T-helper 2 cell treated with Interferon-gamma antibody and Interleukin-4, amounts not matched to agents 5 μg/mL and 100 μg/mL, for 36 hours (primary cell): ENCODE measurements around the gene SOX12.
"Not testable (repeated sequence)": the region's sequence is repeated elsewhere in the genome, so short reads cannot be mapped to it uniquely, and the experiment has no call there.

Source experiments
- DNase-seq: peaks from one replicate; pipeline ENCODE4 v3.0.0; 2021; ENCODE audit warnings: low spot score
- H3K27ac Mint-ChIP-seq: one replicate; pipeline ENCODE4 v1.8.0; 2021; ENCODE audit warnings: mild to moderate bottlenecking, mixed read lengths
- H3K27me3 Mint-ChIP-seq: one replicate; pipeline ENCODE4 v1.8.0; 2021; ENCODE audit warnings: low read depth, mixed read lengths
- H3K36me3 Mint-ChIP-seq: one replicate; pipeline ENCODE4 v1.8.0; 2021; ENCODE audit warnings: low read depth, mixed read lengths
- H3K4me1 Mint-ChIP-seq: one replicate; pipeline ENCODE4 v1.8.0; 2021; ENCODE audit warnings: low read depth, mixed read lengths
- H3K4me3 Mint-ChIP-seq: one replicate; pipeline ENCODE4 v1.8.0; 2022; ENCODE audit warnings: mild to moderate bottlenecking, moderate library complexity, mixed read lengths
- H3K9me3 Mint-ChIP-seq: one replicate; pipeline ENCODE4 v1.8.0; 2021; ENCODE audit warnings: mixed read lengths

The SOX12 gene

DNA sequence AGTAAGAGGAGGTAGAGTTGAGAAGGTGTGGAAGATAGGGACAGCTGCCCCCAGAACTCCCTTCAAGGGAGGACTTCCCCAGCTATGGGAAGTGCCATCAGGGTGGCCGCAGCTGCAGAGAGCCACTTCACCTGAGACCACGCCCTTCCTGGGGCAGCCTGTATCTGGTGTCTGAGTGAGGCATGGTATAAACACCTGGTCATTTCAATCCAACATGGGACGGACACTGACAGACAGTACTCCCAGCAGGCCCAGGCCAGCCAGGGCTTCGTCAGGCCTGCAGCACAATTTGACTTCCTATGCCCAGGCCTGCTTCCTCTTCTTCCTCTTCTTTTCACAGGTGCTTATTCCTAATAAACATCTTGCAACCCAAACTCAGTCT is 4.5 kb downstream of the SOX12 start:
- no peak overlapping the region for H3K4me3 Mint-ChIP-seq
- H3K9me3 Mint-ChIP-seq: no peaks in the 10 kb centered on the region
- H3K36me3 Mint-ChIP-seq: peaks cover 1% of the 10 kb centered on the region
- peaks cover 14% of the 10 kb centered on the region for H3K4me1 Mint-ChIP-seq
- DNase-seq: no peak
- no peaks in the 10 kb centered on the region for H3K27me3 Mint-ChIP-seq
- no peak overlapping the region for H3K27ac Mint-ChIP-seq

DNA sequence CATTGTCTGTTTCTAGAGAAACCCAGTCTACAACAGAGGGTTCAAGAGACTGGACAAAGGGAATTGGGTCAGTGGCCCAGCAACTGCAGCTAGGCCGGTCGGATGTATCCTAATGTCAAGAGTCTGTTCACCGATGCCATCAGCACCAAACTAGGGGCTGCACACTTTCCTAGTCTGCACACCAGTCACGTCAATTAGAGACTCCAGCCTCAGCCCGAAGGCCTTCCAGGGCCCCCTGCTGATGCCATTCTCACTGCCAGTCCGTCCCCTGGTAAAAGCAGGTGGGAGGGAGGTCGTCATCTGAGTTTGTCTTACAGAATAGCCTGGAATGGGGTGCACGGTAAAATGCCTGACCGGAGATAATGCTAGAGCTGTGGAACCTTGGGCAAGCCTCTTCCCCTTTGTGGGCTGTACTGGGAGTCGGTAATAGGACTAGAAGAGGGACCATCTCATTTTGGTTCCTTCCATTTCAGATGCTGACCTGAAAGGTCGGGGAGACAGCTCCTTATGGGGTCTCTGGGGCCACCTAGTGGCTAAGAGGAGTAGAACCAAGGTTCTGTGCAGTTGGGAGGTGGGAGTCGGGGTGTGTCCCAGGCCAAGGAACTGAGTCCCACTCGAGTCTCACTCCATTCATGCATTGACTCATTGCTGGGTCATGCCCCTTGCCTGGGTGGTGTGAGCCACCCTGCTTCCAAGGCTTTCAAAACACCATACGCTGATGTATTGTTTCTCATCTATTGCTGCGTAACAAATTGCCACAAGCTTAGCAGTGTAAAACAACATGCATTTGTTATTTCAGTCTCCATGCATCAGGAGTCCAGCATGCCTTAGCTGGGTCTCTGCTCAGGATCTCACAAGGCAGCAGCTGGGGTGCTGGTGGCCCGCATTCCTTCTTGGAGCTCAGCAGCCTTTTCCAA is 5.1 kb downstream of the SOX12 start:
- Mint-ChIP-seq H3K4me3 (no peak overlapping the region), H3K27me3 (no peaks in the 10 kb centered on the region), H3K36me3 (peaks cover 1% of the 10 kb centered on the region), H3K4me1 (peaks cover 12% of the 10 kb centered on the region), H3K9me3 (no peaks in the 10 kb centered on the region), H3K27ac (no peak overlapping the region)
- peak; percentile 56 for DNase-seq

DNA sequence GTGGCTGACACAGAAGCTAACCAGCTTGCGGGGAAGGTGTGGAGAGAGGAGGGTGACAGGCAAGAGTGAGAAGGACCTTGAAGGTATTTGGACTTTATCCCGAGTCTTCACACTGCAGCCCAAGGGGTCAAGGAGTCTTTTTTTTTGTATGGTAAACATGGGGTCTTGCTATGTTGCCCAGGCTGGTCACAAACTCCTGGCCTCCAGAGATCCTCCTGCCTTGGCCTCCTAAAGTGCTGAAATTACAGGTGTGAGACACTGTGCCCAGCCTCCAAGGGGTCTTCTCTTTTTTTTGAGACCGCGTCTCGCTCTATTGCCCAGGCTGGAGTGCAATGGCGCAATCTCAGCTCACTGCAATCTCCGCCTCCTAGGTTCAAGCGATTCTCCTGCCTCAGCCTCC is 9.2 kb downstream of the SOX12 start:
- Mint-ChIP-seq H3K27ac (no peak overlapping the region), H3K4me3 (no peak overlapping the region), H3K4me1 (peaks cover 2% of the 10 kb centered on the region), H3K9me3 (no peaks in the 10 kb centered on the region), H3K36me3 (no peaks in the 10 kb centered on the region), H3K27me3 (no peaks in the 10 kb centered on the region)
- no peak for DNase-seq

GRCh38 chr20:336040-336439 is 10.7 kb downstream of the SOX12 start:
- not testable (repeated sequence) for H3K4me1 Mint-ChIP-seq, H3K9me3 Mint-ChIP-seq, H3K36me3 Mint-ChIP-seq, H3K4me3 Mint-ChIP-seq, DNase-seq, H3K27me3 Mint-ChIP-seq, H3K27ac Mint-ChIP-seq

DNA sequence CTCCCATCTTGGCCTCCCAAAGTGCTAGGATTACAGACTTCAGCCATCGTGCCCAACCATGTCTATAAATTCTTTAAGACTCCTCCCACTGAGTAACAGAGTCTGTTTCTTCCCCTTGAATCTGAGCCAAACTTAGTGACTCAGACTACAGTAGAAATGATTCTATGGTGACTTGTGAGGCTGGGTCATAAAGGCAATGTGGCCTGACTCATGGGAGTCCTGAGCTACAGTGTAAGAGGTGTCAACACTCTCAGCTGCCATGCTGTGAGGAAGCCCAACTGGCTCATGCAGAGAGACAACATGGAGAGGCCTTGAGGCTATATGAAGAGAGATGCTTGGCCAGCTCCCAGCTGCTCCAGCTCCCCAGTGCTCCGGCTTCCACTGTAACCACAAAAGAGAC is 16.3 kb downstream of the SOX12 start:
- no peak overlapping the region for H3K4me3 Mint-ChIP-seq
- no peak overlapping the region for H3K27ac Mint-ChIP-seq

GRCh38 chr20:343107-343506 is 17.8 kb downstream of the SOX12 start:
- H3K4me3 Mint-ChIP-seq: no peak overlapping the region
- H3K9me3 Mint-ChIP-seq: no peaks in the 10 kb centered on the region
- DNase-seq: no peak
- H3K27ac Mint-ChIP-seq: no peak overlapping the region
- H3K27me3 Mint-ChIP-seq: peaks cover 3% of the 10 kb centered on the region
- peaks cover 6% of the 10 kb centered on the region for H3K4me1 Mint-ChIP-seq
- no peaks in the 10 kb centered on the region for H3K36me3 Mint-ChIP-seq

More for the DNA sequence above, 16.3 kb downstream of the SOX12 start:
- DNase-seq: no peak
- H3K36me3 Mint-ChIP-seq: no peaks in the 10 kb centered on the region
- H3K27me3 Mint-ChIP-seq: peaks cover 3% of the 10 kb centered on the region
- H3K4me1 Mint-ChIP-seq: peaks cover 6% of the 10 kb centered on the region
- H3K9me3 Mint-ChIP-seq: no peaks in the 10 kb centered on the region

DNA sequence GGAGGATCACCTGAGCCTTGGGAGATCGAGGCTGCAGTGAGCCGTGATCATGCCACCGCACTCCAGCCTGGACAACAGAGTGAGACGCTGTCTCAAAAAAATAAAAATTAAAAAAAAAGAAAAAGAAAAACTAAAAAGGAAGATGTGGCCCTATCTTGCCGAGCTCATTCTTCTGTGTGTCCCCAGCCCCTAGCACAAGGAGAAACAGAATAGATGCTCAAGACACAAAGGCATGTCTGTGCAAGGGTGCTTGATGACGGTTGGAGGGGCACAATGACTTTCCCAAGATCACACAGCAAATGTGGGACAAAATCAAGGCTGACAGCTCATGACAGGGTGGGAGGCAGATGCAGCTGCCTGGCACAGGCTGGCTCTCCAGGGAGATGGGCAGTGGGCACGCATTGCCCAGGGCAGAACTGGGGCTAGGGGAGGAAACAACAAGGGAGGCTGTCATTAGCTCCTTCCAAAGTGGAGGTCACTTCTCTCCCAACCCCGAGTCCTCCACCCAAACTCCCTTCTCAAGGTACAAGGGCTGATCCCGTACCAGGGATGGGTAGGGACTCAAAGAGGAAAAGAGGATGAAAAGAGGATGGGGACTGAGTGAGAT is 20.8 kb downstream of the SOX12 start:
- Mint-ChIP-seq H3K4me3 (peak overlapping the region; percentile 58), H3K9me3 (no peaks in the 10 kb centered on the region), H3K36me3 (no peaks in the 10 kb centered on the region), H3K27ac (peak overlapping the region; percentile 24), H3K4me1 (peaks cover 16% of the 10 kb centered on the region), H3K27me3 (peaks cover 3% of the 10 kb centered on the region)
- DNase-seq: no peak

GRCh38 chr20:346640-347316 is 21.4 kb downstream of the SOX12 start, which contains the start of gene NRSN2:
Gene NRSN2, plus strand, starts transcription at chr20:347111. Its CDS starts 2,533 bp downstream, at chr20:349644.
- Mint-ChIP-seq H3K4me1 (peaks cover 18% of the 10 kb centered on the region), H3K27ac (peak within 1 kb of the TSS; percentile 62), H3K4me3 (peak within 1 kb of the TSS; percentile 93), H3K9me3 (no peaks in the 10 kb centered on the region), H3K27me3 (peaks cover 3% of the 10 kb centered on the region), H3K36me3 (no peaks in the 10 kb centered on the region)
- DNase-seq: no peak

GRCh38 chr20:347317-347639 is 21.9 kb downstream of the SOX12 start:
- Mint-ChIP-seq H3K4me1 (peaks cover 22% of the 10 kb centered on the region), H3K36me3 (no peaks in the 10 kb centered on the region), H3K27me3 (peaks cover 3% of the 10 kb centered on the region), H3K9me3 (no peaks in the 10 kb centered on the region), H3K27ac (no peak overlapping the region), H3K4me3 (peak overlapping the region; percentile 93)
- no peak for DNase-seq

GRCh38 chr20:347640-348484 is 22.5 kb downstream of the SOX12 start:
- H3K4me1 Mint-ChIP-seq: peaks cover 22% of the 10 kb centered on the region
- peak; percentile 68 for DNase-seq
- H3K4me3 Mint-ChIP-seq: peak overlapping the region; percentile 93
- H3K36me3 Mint-ChIP-seq: no peaks in the 10 kb centered on the region
- H3K27ac Mint-ChIP-seq: peak overlapping the region; percentile 92
- peaks cover 3% of the 10 kb centered on the region for H3K27me3 Mint-ChIP-seq
- H3K9me3 Mint-ChIP-seq: no peaks in the 10 kb centered on the region

GRCh38 chr20:348972-349841 is 23.9 kb downstream of the SOX12 start:
- Mint-ChIP-seq H3K9me3 (no peaks in the 10 kb centered on the region), H3K4me3 (no peak overlapping the region), H3K27me3 (peaks cover 3% of the 10 kb centered on the region), H3K27ac (no peak overlapping the region), H3K4me1 (peaks cover 22% of the 10 kb centered on the region), H3K36me3 (no peaks in the 10 kb centered on the region)
- no peak for DNase-seq

- no peak overlapping the region for H3K4me3 Mint-ChIP-seq
- H3K4me1 Mint-ChIP-seq: peaks cover 19% of the 10 kb centered on the region
- no peaks in the 10 kb centered on the region for H3K9me3 Mint-ChIP-seq
- DNase-seq: no peak
- H3K27ac Mint-ChIP-seq: no peak overlapping the region
- no peaks in the 10 kb centered on the region for H3K36me3 Mint-ChIP-seq
- no peaks in the 10 kb centered on the region for H3K27me3 Mint-ChIP-seq
Measured at GRCh38 chr20:353166-353565, 27.8 kb downstream of the SOX12 start.
